H4 (cell line): ENCODE measurements around the gene STMP1. TPM values are rescaled to one million over a fixed set of nuclear protein-coding genes. Genes with fewer than 3 reads are reported as not detected.
"Not testable (repeated sequence)": the region's sequence is repeated elsewhere in the genome, so short reads cannot be mapped to it uniquely, and the experiment has no call there.

Experiments
- DNase-seq: peaks from one replicate; pipeline ENCODE4 v3.0.0-alpha.2; 2015; ENCODE audit warnings: low spot score
- total RNA-seq: library from RNA; depleted of rRNA; stranded (reverse); fragments of >200 nt; shearing (Covaris generic); gene quantifications from 2 replicates; pipeline ENCODE4 v1.2.3, GENCODE V29; 2014

STMP1 gene
- total RNA-seq, 1 experiment from 2014 or later: 20.9 TPM

DNA sequence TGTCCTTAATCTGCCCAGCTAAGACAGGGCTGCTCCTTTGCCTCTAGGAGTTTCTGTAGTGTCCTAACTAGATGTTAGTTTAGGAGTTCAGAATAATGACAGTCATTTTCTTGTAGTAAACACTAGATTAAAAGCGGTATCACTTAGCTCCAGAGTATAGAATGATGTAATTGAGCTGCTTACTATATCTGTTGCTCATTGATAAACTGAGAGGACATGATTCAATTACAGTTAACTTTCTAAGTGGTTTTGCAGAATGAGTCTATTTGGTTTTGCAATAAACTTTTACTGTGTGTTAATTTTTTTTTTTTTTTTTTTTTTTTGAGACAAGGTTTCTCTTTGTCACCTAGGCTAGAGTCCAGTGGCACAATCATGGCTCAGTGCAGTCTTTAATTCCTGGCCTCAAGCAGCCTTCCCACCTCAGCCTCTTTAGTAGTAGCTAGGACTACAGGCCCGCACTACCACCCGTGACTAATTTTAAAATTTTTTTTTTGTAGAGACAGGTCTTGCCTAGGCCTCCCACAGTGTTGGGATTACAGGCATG lies 1.8 kb downstream of the STMP1 start:
- no peak for DNase-seq

DNA sequence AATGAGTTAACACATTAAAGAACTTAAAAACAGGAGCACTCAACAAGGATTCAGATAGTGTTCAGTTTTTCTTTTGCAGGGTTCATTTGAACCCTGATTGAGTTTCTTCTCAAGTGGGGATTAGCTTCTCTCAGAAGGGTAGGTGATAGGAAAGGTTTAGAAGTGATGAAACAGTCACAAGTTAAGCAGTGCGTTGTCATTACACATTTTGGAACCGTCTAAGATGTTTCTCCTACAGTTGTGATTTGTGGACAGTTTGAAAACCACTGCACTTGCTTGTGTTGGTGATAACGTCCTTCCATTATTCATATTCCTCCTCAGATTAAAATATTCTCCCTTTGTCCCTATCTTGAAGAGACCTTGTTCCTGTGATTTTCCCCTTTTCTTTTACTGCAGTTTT lies 2.7 kb downstream of the STMP1 start:
- DNase-seq: no peak

DNA sequence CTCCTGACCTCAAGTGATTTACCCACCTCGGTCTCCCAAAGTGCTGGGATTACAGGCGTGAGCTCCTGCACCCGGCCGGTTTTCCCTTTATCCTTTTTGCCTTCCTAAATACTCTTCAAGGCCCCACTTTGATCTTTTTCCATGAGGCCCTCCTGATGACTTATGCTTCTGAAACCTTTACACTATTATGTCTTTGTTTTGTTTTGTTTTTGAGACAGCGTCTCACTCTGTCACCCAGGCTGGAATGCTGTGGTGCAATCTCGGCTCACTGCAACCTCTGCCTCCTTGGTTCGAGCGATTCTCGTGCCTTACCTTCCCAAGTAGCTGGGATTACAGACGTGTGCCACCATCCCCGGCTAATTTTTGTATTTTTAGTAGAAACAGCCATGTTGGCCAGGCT lies 3.8 kb downstream of the STMP1 start:
- DNase-seq: no peak

DNA sequence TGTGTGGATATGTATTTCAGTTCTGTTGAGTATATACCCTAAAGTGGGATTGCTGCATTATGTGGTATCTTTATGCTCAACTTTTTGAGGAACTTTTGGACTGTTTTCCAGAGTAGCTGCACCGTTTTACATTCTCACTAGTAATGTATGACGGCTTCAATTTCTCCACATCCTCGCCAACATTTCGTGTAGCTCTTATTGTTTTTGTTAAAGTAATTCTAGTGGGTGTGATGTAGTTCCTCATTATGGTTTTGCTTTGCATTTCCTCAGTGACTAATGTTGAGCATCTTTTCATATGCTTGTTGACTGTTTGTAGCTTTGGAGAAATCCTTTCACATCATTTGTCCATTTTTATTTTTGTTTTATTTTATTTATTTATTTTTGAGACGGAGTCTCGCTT lies 4.5 kb downstream of the STMP1 start:
- DNase-seq: no peak

DNA sequence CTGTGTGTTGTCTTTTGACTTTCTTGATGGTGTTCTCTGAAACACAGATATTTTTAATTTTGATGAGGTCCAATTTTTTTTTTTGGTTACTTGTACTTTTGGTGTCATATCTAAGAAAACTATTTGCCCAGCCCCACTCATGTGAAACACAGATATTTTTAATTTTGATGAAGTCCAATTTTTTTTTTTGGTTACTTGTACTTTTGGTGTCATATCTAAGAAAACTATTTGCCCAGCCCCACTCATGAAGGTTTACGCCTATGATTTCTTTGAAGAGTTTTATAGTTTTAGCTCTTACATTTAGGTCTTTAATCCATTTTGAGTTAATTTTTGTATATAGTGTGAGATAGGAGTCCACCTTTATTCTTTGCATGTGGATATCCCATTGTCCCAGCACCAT lies 5.3 kb downstream of the STMP1 start:
- DNase-seq: not testable (repeated sequence)

DNA sequence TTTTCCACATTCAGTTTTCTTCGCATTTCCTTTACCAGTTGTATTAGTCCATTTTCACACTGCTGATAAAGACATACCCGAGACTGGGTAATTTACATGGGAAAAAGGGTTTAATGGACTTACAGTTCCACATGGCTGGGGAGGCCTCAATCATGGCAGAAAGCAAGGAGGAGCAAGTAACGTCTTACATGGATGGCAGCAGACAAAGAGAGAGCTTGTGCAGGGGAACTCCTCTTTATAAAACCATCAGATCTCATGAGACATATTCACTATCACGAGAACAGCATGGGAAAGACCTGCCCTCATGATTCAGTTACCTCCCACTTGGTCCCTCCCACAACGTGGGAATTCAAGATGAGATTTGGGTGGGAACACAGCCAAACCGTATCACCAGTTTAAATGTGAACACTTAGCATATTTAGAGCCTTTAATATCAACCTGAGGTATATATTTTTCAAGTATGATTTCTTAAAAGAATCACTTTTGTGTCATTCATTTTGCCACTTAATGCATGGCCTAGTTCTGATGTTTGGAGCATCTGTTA lies 6.6 kb downstream of the STMP1 start:
- DNase-seq: not testable (repeated sequence)

GRCh38 chr7:135669774-135670173 lies 7.5 kb downstream of the STMP1 start:
- DNase-seq: no peak

GRCh38 chr7:135670179-135670578 lies 7.9 kb downstream of the STMP1 start:
- no peak for DNase-seq

GRCh38 chr7:135672560-135673359 lies 10.4 kb downstream of the STMP1 start:
- peak; percentile 83 for DNase-seq

- peak; percentile 96 for DNase-seq
These were observed 11.0 kb downstream of the STMP1 start for GRCh38 chr7:135673360-135673706.

DNA sequence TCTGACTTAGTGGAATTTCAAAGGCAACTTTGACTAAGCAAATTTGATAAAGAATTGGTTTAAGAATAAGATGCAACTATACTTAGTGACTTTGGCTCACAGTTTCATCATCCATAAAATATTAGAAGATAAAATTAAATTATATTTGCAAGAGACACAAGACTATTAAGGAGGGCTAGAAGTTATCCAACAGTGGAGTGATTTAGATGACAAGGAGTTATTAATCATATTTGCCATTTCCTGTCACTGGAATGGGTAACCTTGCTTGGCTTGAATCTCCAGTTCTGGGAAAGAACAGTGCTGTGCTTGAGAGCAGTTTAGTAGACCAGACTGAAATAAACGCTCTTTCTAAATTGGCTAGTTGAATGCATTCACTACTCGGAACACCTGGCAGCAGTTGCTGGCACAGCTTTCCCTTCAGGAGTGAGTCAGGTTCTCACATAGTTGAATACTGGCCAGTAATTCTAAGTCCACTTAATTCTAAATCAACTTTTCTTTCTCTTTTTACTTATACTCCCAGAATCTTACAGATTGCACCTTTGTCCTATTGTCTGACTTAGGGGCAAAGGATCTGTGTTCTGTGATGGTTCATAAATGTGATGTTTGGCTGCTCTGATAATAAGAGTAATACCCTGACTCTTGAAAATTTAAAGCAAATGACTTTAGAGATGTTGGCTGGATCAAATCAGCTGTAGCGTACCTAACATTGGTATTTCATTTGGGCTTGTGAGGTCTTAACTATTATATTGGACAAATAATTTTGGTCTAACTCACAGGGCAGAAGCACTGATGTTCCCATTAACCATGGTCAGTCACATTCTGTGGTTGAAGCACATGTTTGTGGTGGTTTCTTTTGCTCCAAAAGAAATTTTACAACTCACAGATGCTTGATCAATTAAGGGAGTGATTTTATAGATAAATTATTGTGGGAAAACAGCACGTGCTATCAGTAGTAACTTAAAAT lies 16.6 kb downstream of the STMP1 start:
- peak; percentile 43 for DNase-seq

DNA sequence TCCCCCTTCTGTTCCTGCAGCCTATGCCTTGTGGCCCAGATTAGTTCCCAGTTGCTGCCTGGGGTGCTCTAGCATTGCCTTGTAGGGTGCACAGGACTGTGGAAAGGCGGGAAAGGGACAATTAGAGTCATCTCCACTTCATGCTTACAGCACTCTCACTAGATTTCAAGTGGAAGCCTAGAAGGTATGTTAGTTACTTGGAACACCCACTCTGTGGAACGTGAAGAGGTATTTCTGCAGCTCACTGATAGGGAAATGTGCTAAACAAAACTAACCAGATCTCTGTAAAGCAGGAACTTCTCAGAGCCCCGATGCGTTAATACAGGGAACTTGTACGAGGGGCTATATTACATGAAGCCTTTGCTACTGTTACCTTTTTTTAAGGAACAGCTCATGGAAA lies 19.4 kb downstream of the STMP1 start:
- DNase-seq: no peak

DNA sequence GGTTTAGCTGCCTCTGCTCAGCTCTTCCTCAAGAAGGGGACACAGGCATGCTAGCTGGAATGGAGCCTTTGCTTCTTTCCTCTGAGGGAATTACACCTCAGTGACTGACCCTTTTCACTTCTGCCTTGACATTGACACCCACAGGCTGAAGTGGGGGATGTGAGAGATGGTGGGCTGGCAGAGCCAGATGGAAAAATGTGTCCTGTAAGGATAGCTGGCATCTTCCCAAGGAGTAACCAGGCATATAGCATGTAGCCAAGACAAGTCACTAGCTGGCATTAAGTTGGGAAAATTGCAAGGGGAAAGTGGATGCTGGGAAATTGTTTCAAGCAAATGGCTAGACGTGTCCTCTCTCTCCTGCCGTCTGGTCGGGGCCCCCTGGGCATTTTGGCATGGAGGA lies 19.9 kb downstream of the STMP1 start:
- DNase-seq: no peak

- DNase-seq: no peak
These were observed 21.3 kb downstream of the STMP1 start for GRCh38 chr7:135683609-135684008.

GRCh38 chr7:135684136-135684535 lies 21.8 kb downstream of the STMP1 start:
- no peak for DNase-seq

DNA sequence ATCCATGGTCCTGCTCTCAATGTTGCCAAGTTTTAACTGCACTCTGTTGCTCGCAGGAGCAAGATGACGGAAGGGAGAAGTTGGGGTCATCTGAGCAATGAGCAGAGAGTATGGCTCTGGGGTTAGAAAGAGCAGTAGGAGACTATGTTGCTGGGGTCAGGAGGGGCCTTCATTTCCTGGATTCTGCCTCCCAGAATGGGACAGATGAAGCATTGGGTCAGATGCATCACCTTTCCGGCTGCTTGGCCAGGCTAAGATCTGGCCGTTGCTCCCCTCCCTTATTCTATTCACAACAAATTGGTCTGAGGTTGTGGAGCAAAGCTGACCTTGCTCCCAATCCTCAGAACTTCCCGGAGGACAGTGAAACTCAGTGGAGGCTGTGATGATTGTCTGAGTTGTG lies 22.4 kb downstream of the STMP1 start:
- no peak for DNase-seq

DNA sequence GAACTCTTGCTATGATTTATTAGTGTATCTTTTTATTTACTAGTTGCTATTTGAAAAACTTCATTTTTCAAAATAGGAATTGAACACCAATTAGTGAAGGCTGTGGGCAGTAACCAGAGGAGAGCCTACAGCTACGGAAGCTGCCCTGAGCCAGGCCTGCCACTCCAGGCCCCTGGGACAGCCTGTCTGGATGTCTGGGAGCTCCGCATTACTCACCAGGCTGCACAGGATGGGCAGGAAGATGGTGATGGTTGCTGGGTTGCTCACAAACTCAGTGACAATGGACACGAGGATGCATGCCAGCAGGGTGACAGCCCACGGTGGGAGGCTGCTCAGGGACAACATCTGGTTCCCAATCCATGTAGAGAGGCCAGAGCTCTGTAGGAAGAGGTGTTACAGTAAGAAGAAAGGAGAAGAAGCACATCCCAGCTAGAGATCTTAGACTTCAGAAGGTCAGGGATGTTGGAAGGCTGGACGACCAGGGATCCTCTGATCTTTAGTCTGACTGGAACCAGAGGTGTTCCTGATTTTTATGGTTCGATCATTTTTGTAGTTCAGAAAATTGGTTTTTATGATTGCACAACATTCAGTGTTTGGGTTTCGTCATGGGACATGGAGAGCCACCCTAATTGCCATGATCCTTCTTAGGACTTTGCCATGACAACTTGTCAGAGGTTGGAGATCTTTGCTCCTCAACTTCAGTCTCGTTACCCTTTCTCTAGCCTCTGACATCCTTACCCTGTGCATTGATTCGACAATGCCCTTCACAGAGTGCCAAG lies 23.2 kb downstream of the STMP1 start:
- DNase-seq: no peak

DNA sequence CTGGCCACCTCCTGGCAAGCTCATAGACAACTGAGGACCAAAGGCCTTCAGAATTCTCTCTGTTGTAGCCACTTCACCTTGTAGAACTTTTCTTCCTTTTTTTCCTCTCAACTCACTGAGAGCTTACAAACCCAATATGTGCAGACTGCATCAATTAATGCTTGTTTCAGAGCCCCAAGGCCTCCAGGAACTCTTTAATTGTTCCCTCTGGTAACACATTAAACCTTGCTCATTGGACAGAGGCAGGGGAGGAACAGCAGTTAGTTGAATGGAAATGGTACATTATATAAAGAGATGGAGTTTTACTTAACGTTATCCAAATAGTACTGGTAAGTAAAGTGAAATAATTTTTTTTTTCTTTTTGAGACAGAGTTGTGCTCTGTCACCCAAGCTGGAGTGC lies 25.2 kb downstream of the STMP1 start:
- no peak for DNase-seq

- DNase-seq: no peak
These were observed 28.3 kb downstream of the STMP1 start for GRCh38 chr7:135690566-135690965.

GRCh38 chr7:135692055-135692454 lies 29.7 kb downstream of the STMP1 start:
- DNase-seq: no peak

GRCh38 chr7:135692606-135693005 lies 30.3 kb downstream of the STMP1 start:
- DNase-seq: not testable (repeated sequence)

GRCh38 chr7:135693558-135693957 lies 31.2 kb downstream of the STMP1 start:
- no peak for DNase-seq
